Measurements from ENCODE around the gene TFEB.

Gene TFEB

DNA sequence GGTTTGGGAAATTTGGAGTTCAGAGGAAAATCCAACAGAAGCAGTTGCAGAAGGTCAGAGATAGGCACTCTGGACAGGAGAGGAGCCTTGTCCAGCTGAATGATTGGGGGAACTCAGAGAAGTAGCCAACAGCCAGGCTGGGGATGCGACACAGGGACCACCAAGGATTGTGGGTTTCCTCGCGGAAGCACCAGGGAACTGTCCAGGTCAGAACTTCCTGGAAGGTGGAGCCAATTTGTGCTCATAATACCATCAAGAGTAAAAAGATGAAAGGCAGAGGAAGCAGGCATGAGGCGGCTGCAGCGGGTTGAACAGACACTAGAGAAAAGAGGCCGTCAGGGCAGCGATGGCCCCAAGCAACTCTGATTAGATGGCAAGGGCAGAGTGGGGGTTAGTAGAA lies 63.4 kb downstream of the TFEB start:
- H3K27me3 ChIP-seq (ENCODE audit: control insufficient read depth, insufficient read depth, low read length), result peaks cover 46% of the 10 kb centered on the region
- no peaks in the 10 kb centered on the region for H3K4me1 ChIP-seq (ENCODE audit: control insufficient read depth, insufficient read depth, low read length)
- no peaks in the 10 kb centered on the region for H3K36me3 ChIP-seq (ENCODE audit: insufficient read depth, low read length)
- H3K9me3 ChIP-seq (replicated peaks; ENCODE audit: low read length), result no peaks in the 10 kb centered on the region
- no peak overlapping the region for H3K4me3 ChIP-seq (ENCODE audit: low read length)
- no peak overlapping the region for H3K4me2 ChIP-seq (ENCODE audit: low read length)
- no peak overlapping the region for H3K9ac ChIP-seq (ENCODE audit: low read depth, low read length)

- Histone ChIP-seq H3K4me1 (ENCODE audit: control insufficient read depth, insufficient read depth, low read length) (no peaks in the 10 kb centered on the region), H3K36me3 (ENCODE audit: insufficient read depth, low read length) (no peaks in the 10 kb centered on the region), H3K4me3 (ENCODE audit: low read length) (no peak overlapping the region), H3K9ac (ENCODE audit: low read depth, low read length) (no peak overlapping the region), H3K9me3 (replicated peaks; ENCODE audit: low read length) (no peaks in the 10 kb centered on the region), H3K27me3 (ENCODE audit: control insufficient read depth, insufficient read depth, low read length) (peaks cover 49% of the 10 kb centered on the region), H3K4me2 (ENCODE audit: low read length) (no peak overlapping the region)
Observed at GRCh38 chr6:41671376-41671775, 64.0 kb downstream of the TFEB start.

DNA sequence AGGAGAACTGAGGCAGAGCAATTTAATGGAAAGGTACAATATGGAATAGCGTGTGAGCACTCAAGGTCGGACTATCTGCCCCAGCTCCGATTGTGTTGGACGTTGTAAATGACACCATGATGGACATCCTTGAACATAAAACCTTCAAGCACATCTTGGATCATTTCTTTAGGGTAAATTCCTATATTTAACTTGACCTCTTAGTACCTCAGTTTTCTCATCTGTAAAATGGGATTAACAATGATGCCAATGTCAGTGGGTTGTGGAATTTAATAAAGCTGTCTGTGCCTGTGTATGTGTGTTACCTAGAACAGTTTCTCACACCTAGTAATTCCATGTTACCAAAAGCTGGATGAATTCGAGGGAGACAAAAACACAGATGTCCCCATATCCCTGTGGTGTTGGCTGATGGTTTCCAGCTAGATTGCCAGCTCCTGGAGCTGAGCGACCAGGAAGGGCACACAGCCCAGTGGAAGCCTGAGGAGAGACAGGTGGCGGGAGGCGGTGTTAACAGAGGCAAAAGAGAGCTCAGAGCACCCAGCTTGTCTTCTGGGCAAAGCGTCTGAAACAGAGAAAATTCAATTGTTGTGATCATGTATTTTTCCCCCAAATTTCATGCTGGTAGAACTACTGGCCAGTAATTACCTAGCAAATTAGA lies 64.6 kb downstream of the TFEB start:
- Histone ChIP-seq H3K4me1 (ENCODE audit: control insufficient read depth, insufficient read depth, low read length) (no peaks in the 10 kb centered on the region), H3K9ac (ENCODE audit: low read depth, low read length) (no peak overlapping the region), H3K4me3 (ENCODE audit: low read length) (no peak overlapping the region), H3K4me2 (ENCODE audit: low read length) (no peak overlapping the region), H3K27me3 (ENCODE audit: control insufficient read depth, insufficient read depth, low read length) (peaks cover 49% of the 10 kb centered on the region), H3K9me3 (replicated peaks; ENCODE audit: low read length) (no peaks in the 10 kb centered on the region), H3K36me3 (ENCODE audit: insufficient read depth, low read length) (no peaks in the 10 kb centered on the region)

DNA sequence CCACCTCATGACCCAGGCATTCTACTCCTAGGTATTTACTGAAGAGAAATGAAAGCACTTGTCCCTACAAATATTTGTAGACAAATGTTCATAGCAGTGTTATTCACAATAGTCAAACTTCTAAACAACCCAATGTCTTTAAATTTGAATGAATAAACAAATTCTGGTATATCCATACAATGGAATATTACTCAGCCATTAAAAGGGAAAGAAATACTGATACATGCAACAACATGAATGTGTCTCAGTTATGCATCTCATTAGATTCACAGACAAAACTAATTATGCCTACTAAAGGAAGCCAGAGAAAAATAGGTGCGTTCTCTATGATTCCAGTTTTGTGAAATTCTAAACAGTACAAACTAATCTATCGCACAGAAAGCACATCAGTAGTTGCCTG lies 66.4 kb downstream of the TFEB start:
- Histone ChIP-seq H3K27me3 (ENCODE audit: control insufficient read depth, insufficient read depth, low read length) (peaks cover 54% of the 10 kb centered on the region), H3K9me3 (replicated peaks; ENCODE audit: low read length) (no peaks in the 10 kb centered on the region), H3K4me1 (ENCODE audit: control insufficient read depth, insufficient read depth, low read length) (no peaks in the 10 kb centered on the region), H3K36me3 (ENCODE audit: insufficient read depth, low read length) (no peaks in the 10 kb centered on the region), H3K4me2 (ENCODE audit: low read length) (no peak overlapping the region), H3K9ac (ENCODE audit: low read depth, low read length) (no peak overlapping the region), H3K4me3 (ENCODE audit: low read length) (no peak overlapping the region)

- Histone ChIP-seq H3K4me1 (ENCODE audit: control insufficient read depth, insufficient read depth, low read length) (no peaks in the 10 kb centered on the region), H3K4me2 (ENCODE audit: low read length) (no peak overlapping the region), H3K4me3 (ENCODE audit: low read length) (no peak overlapping the region), H3K9me3 (replicated peaks; ENCODE audit: low read length) (no peaks in the 10 kb centered on the region), H3K36me3 (ENCODE audit: insufficient read depth, low read length) (no peaks in the 10 kb centered on the region), H3K27me3 (ENCODE audit: control insufficient read depth, insufficient read depth, low read length) (peaks cover 58% of the 10 kb centered on the region), H3K9ac (ENCODE audit: low read depth, low read length) (no peak overlapping the region)
Observed at GRCh38 chr6:41667195-41667594, 68.2 kb downstream of the TFEB start.

DNA sequence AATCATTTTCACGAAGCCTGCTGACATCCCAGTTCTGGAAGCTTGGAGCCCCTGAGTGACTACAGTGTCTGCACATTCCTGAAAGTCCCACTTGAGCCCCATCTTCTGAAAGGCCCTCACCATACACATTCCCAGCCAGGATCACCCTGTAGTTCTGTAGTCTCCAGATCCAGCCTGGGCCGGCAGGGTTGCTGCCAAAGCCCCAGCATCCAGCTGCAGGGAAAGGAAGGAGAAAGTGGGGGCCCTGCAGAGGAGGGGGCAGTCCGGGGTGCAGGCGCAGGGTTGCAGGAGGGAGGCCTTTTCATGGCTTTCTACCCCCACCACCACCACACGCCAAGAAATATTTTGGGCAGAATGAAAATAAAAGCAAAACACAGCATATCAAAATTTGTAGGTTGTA lies 71.1 kb downstream of the TFEB start:
- Histone ChIP-seq H3K9me3 (replicated peaks; ENCODE audit: low read length) (no peaks in the 10 kb centered on the region), H3K36me3 (ENCODE audit: insufficient read depth, low read length) (no peaks in the 10 kb centered on the region)

DNA sequence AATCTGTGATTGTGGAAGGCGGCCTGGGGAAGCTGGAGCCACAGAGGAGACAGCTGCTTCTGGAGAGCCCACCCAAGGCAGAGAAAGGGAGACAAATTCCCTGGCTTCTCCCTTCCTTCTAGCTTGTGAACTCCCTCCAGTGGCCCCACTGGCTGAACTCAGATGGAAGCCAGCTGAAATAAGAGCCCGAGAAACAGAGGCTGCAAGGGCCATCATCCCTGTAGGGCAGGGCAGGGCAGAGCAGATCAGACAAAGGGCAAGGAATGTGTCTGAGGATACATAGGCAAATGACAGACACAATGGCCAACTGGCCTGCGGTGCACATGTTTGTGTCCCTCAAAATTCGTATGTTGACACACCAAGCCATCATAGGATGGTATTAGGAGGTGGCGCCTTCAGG lies 71.8 kb downstream of the TFEB start:
- no peak overlapping the region for H3K9ac ChIP-seq (ENCODE audit: low read depth, low read length)
- peaks cover 58% of the 10 kb centered on the region for H3K27me3 ChIP-seq (ENCODE audit: control insufficient read depth, insufficient read depth, low read length)

More for the DNA sequence above, 71.1 kb downstream of the TFEB start:
- no peak overlapping the region for H3K9ac ChIP-seq (ENCODE audit: low read depth, low read length)
- H3K27me3 ChIP-seq (ENCODE audit: control insufficient read depth, insufficient read depth, low read length), result peaks cover 58% of the 10 kb centered on the region
- H3K4me1 ChIP-seq (ENCODE audit: control insufficient read depth, insufficient read depth, low read length), result no peaks in the 10 kb centered on the region
- no peak overlapping the region for H3K4me2 ChIP-seq (ENCODE audit: low read length)
- H3K4me3 ChIP-seq (ENCODE audit: low read length), result no peak overlapping the region

DNA sequence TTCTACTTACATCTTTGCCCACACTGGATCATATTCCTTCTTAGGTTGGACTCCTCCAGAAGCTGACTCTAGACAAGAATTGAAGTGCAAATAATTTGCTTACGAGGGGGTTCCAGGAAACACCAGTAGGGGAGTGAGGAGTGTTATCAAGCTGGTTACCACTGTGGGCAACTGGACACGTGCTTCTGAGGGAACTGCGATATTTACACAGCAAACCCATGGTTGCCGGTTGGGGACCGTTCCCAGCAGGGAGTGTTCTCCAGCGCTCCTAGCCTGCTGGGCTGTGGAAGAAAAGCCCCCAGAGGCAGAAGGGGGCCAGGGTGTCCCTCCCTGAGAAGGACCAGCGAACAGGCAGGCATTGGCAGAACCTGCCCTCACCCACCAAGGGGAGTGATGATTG lies 75.5 kb downstream of the TFEB start:
- no peak overlapping the region for H3K4me3 ChIP-seq (ENCODE audit: low read length)
- no peaks in the 10 kb centered on the region for H3K9me3 ChIP-seq (replicated peaks; ENCODE audit: low read length)
- H3K9ac ChIP-seq (ENCODE audit: low read depth, low read length), result no peak overlapping the region
- H3K27me3 ChIP-seq (ENCODE audit: control insufficient read depth, insufficient read depth, low read length), result peaks cover 58% of the 10 kb centered on the region
- peaks cover 4% of the 10 kb centered on the region for H3K4me1 ChIP-seq (ENCODE audit: control insufficient read depth, insufficient read depth, low read length)
- H3K4me2 ChIP-seq (ENCODE audit: low read length), result no peak overlapping the region
- H3K36me3 ChIP-seq (ENCODE audit: insufficient read depth, low read length), result no peaks in the 10 kb centered on the region

More for the DNA sequence above, 71.8 kb downstream of the TFEB start:
- Histone ChIP-seq H3K4me3 (ENCODE audit: low read length) (no peak overlapping the region), H3K4me2 (ENCODE audit: low read length) (no peak overlapping the region), H3K9me3 (replicated peaks; ENCODE audit: low read length) (no peaks in the 10 kb centered on the region), H3K4me1 (ENCODE audit: control insufficient read depth, insufficient read depth, low read length) (no peaks in the 10 kb centered on the region), H3K36me3 (ENCODE audit: insufficient read depth, low read length) (no peaks in the 10 kb centered on the region)

DNA sequence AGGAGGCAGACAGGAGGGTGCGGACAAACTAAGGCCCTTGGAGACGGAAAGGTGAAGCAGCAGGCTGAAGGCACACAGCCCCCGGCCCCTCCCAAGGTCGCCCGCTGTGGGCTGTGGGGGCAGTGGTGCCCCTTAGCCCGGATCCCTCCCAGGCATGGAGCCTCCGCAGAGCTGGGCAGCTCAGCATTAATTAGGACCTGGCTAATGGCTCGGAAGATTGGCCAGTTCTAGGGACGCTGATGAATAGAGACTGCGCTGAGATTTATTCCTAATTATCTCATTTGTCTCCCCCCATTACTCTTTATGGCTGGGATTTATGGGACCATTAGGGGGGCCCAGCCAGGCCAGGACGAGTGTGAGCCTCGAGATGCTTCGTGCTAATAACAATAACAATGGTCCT lies 76.8 kb downstream of the TFEB start:
- Histone ChIP-seq H3K36me3 (ENCODE audit: insufficient read depth, low read length) (no peaks in the 10 kb centered on the region), H3K27me3 (ENCODE audit: control insufficient read depth, insufficient read depth, low read length) (peaks cover 57% of the 10 kb centered on the region), H3K4me3 (ENCODE audit: low read length) (no peak overlapping the region), H3K9me3 (replicated peaks; ENCODE audit: low read length) (no peaks in the 10 kb centered on the region), H3K4me1 (ENCODE audit: control insufficient read depth, insufficient read depth, low read length) (peaks cover 4% of the 10 kb centered on the region), H3K4me2 (ENCODE audit: low read length) (no peak overlapping the region), H3K9ac (ENCODE audit: low read depth, low read length) (no peak overlapping the region)

- Histone ChIP-seq H3K9ac (ENCODE audit: low read depth, low read length) (no peak overlapping the region), H3K9me3 (replicated peaks; ENCODE audit: low read length) (no peaks in the 10 kb centered on the region)
Observed at GRCh38 chr6:41657131-41658094, 78.0 kb downstream of the TFEB start.

GRCh38 chr6:41656002-41656691 lies 79.3 kb downstream of the TFEB start:
- peaks cover 4% of the 10 kb centered on the region for H3K4me1 ChIP-seq (ENCODE audit: control insufficient read depth, insufficient read depth, low read length)
- no peaks in the 10 kb centered on the region for H3K36me3 ChIP-seq (ENCODE audit: insufficient read depth, low read length)
- no peak overlapping the region for H3K4me2 ChIP-seq (ENCODE audit: low read length)
- no peak overlapping the region for H3K4me3 ChIP-seq (ENCODE audit: low read length)
- H3K9ac ChIP-seq (ENCODE audit: low read depth, low read length), result no peak overlapping the region
- H3K27me3 ChIP-seq (ENCODE audit: control insufficient read depth, insufficient read depth, low read length), result peaks cover 48% of the 10 kb centered on the region
- H3K9me3 ChIP-seq (replicated peaks; ENCODE audit: low read length), result no peaks in the 10 kb centered on the region

More at GRCh38 chr6:41657131-41658094, 78.0 kb downstream of the TFEB start:
- H3K27me3 ChIP-seq (ENCODE audit: control insufficient read depth, insufficient read depth, low read length), result peaks cover 49% of the 10 kb centered on the region
- no peak overlapping the region for H3K4me2 ChIP-seq (ENCODE audit: low read length)
- peaks cover 4% of the 10 kb centered on the region for H3K4me1 ChIP-seq (ENCODE audit: control insufficient read depth, insufficient read depth, low read length)
- no peak overlapping the region for H3K4me3 ChIP-seq (ENCODE audit: low read length)
- H3K36me3 ChIP-seq (ENCODE audit: insufficient read depth, low read length), result no peaks in the 10 kb centered on the region
